CD14-positive monocyte (primary cell): Measurements from ENCODE around the gene MIPOL1. TPM values are rescaled to one million over a fixed set of nuclear protein-coding genes. Genes with fewer than 3 reads are reported as not detected.

Source experiments
- DNase-seq, 3 donors: peaks; one replicate each; pipeline ENCODE4 v3.0.0-alpha.2; 2011 to 2022
- H2AFZ ChIP-seq: 2 replicates; pipeline ENCODE4 v1.6.0; 2012; ENCODE audit warnings: mild to moderate bottlenecking, low read depth, low read length, inconsistent platforms; ENCODE audit not compliant: insufficient read depth, poor library complexity, severe bottlenecking
- H3K27ac ChIP-seq, 2 donors: 1 replicate in 1 of 2; 2 replicates in 1 of 2; pipeline ENCODE4 v1.5.1; 2012 to 2013; ENCODE audit warnings: low read length in 2 of 2, control low read depth in 1 of 2, inconsistent platforms in 1 of 2, low read depth in 1 of 2, mild to moderate bottlenecking in 1 of 2
- H3K27me3 ChIP-seq, 2 donors: one replicate each; pipeline versions ENCODE4 v1.6.0 to v1.6.1; 2011 to 2013; ENCODE audit warnings: low read length in 2 of 2; ENCODE audit not compliant: control insufficient read depth in 2 of 2, insufficient read depth in 2 of 2
- H3K36me3 ChIP-seq, 2 donors: replicated peaks in 1 of 2; 1 replicate in 1 of 2; 2 replicates in 1 of 2; pipeline versions ENCODE4 v1.5.1 to v1.6.1; 2012 to 2013; ENCODE audit warnings: low read length in 2 of 2, control low read depth in 1 of 2, inconsistent platforms in 1 of 2, mild to moderate bottlenecking in 1 of 2; ENCODE audit not compliant: insufficient read depth in 2 of 2, control insufficient read depth in 1 of 2
- H3K4me1 ChIP-seq, 2 donors: 1 replicate in 1 of 2; 2 replicates in 1 of 2; pipeline versions ENCODE4 v1.5.1 to v1.6.1; 2012 to 2013; ENCODE audit warnings: low read length in 2 of 2, control low read depth in 1 of 2, inconsistent platforms in 1 of 2, mild to moderate bottlenecking in 1 of 2, moderate library complexity in 1 of 2; ENCODE audit not compliant: insufficient read depth in 2 of 2, control insufficient read depth in 1 of 2
- H3K4me2 ChIP-seq: replicated peaks from 2 replicates; pipeline ENCODE3; 2012; ENCODE audit warnings: low read length, moderate library complexity, mild to moderate bottlenecking; ENCODE audit not compliant: poor library complexity, severe bottlenecking; ENCODE audit errors: extremely low read depth
- H3K4me3 ChIP-seq, 3 experiments: fragments of 200-600 bp in 1 of 3; sonication (generic) in 1 of 3; replicated peaks in 1 of 3; 1 replicate in 2 of 3; 2 replicates in 1 of 3; pipeline ENCODE4 v1.5.1; 2011 to 2013; ENCODE audit warnings: low read length in 3 of 3, mild to moderate bottlenecking in 3 of 3, control low read depth in 2 of 3, low read depth in 2 of 3, inconsistent platforms in 1 of 3, moderate library complexity in 1 of 3
- H3K79me2 ChIP-seq: 2 replicates; pipeline ENCODE4 v1.6.0; 2012; ENCODE audit warnings: mild to moderate bottlenecking, control low read depth, inconsistent platforms, low read length, moderate library complexity; ENCODE audit not compliant: insufficient read depth
- H3K9ac ChIP-seq: 2 replicates; pipeline ENCODE4 v1.6.0; 2017; ENCODE audit warnings: low read length, mild to moderate bottlenecking; ENCODE audit not compliant: insufficient read depth, poor library complexity, severe bottlenecking
- H3K9me3 ChIP-seq, 2 donors: replicated peaks in 1 of 2; 1 replicate in 1 of 2; 2 replicates in 1 of 2; pipeline versions ENCODE4 v1.5.1 to v1.6.1; 2012 to 2013; ENCODE audit warnings: low read length in 2 of 2, control low read depth in 1 of 2; ENCODE audit not compliant: control insufficient read depth in 1 of 2, insufficient read depth in 1 of 2
- H4K20me1 ChIP-seq: 2 replicates; pipeline ENCODE4 v1.6.0; 2012; ENCODE audit warnings: mild to moderate bottlenecking, low read length, control low read depth, moderate library complexity; ENCODE audit not compliant: insufficient read depth
- H3K27ac Mint-ChIP-seq, 7 donors: one replicate each; pipeline ENCODE4 v1.8.0; 2020; ENCODE audit warnings: mild to moderate bottlenecking in 7 of 7, mixed read lengths in 7 of 7, moderate library complexity in 6 of 7, inconsistent platforms in 2 of 7
- H3K27me3 Mint-ChIP-seq, 3 donors: one replicate each; pipeline ENCODE4 v1.8.0; 2021 to 2022; ENCODE audit warnings: low read depth in 3 of 3, mild to moderate bottlenecking in 3 of 3, mixed read lengths in 3 of 3, moderate library complexity in 3 of 3, inconsistent platforms in 1 of 3
- H3K36me3 Mint-ChIP-seq, 2 donors: one replicate each; pipeline ENCODE4 v1.8.0; 2020; ENCODE audit warnings: mixed read lengths in 2 of 2, inconsistent platforms in 1 of 2, mild to moderate bottlenecking in 1 of 2
- H3K4me1 Mint-ChIP-seq: one replicate; pipeline ENCODE4 v1.8.0; 2020; ENCODE audit warnings: mild to moderate bottlenecking, mixed read lengths
- H3K4me3 Mint-ChIP-seq, 2 donors: one replicate each; pipeline ENCODE4 v1.8.0; 2020; ENCODE audit warnings: mild to moderate bottlenecking in 2 of 2, mixed read lengths in 2 of 2, moderate library complexity in 1 of 2
- H3K9me3 Mint-ChIP-seq, 7 donors: one replicate each; pipeline ENCODE4 v1.8.0; 2020 to 2022; ENCODE audit warnings: mixed read lengths in 7 of 7, mild to moderate bottlenecking in 6 of 7, moderate library complexity in 6 of 7, inconsistent platforms in 2 of 7
- CTCF ChIP-seq: fragments of 200-600 bp; IDR thresholded peaks from one replicate; pipeline ENCODE4 v1.8.0; 2022; ENCODE audit warnings: antibody characterized with exemption, mild to moderate bottlenecking
- WGBS: methylation state at CpG from one replicate; pipeline ENCODE4 v1.1.5; 2013; ENCODE audit warnings: missing lambda C conversion rate; ENCODE audit not compliant: insufficient coverage; 5-methylcytosine and 5-hydroxymethylcytosine counted together
- intact Hi-C, 2 donors: fragments of 100-400 bp; cut with micrococcal nuclease; formaldehyde crosslinking; loops; one replicate each; pipeline versions ENCODE4 v1.15.0 to v1.15.1; 2023
- polyA plus RNA-seq, 3 donors: library from polyadenylated mRNA; depleted of rRNA in 1 of 3; unstranded in 2 of 3; stranded (reverse) in 1 of 3; fragments of 300-500 nt in 2 of 3; fragments of >200 nt in 1 of 3; fragmentation: Illumina TruSeq in 2 of 3; gene quantifications; 1 replicate in 2 of 3; 2 replicates in 1 of 3; pipeline ENCODE4 v1.2.3, GENCODE V29; 2012 to 2021

Gene MIPOL1
- polyA plus RNA-seq, 3 donors, result not detected

GRCh38 chr14:37241198-37241597 is 43.5 kb downstream of the MIPOL1 start:
- Histone ChIP-seq H4K20me1 (no peaks in the 10 kb centered on the region), H3K9me3 (no peaks in the 10 kb centered on the region), H3K9ac (no peak overlapping the region), H2AFZ (no peak overlapping the region), H3K36me3 (no peaks in the 10 kb centered on the region), H3K27ac (no peak overlapping the region), H3K27me3 (no peaks in the 10 kb centered on the region), H3K79me2 (no peaks in the 10 kb centered on the region), H3K4me2 (no peak overlapping the region), H3K4me1 (no peaks in the 10 kb centered on the region), H3K4me3 (no peak overlapping the region)
- no peaks in the 10 kb centered on the region for H3K9me3 Mint-ChIP-seq
- intact Hi-C loops, result no loop called here
- H3K27ac Mint-ChIP-seq, result no peak overlapping the region
- no peak for DNase-seq
- 100% methylated on average over 1 of the region's 4 CpGs for WGBS
- no peak for TF ChIP-seq CTCF
- H3K36me3 Mint-ChIP-seq, result no peaks in the 10 kb centered on the region
- H3K4me3 Mint-ChIP-seq, result no peak overlapping the region
- peaks cover 0 to 2% (median 1%) of the 10 kb centered on the region in 3 donors for H3K27me3 Mint-ChIP-seq
- H3K4me1 Mint-ChIP-seq, result no peaks in the 10 kb centered on the region

GRCh38 chr14:37246427-37246829 is 48.7 kb downstream of the MIPOL1 start:
- H3K36me3 Mint-ChIP-seq, result no peaks in the 10 kb centered on the region
- Histone ChIP-seq H3K36me3 (no peaks in the 10 kb centered on the region), H3K27me3 (peaks cover 0 to 2% of the 10 kb centered on the region in 2 donors), H3K9me3 (no peaks in the 10 kb centered on the region), H3K27ac (no peak overlapping the region), H2AFZ (no peak overlapping the region), H4K20me1 (no peaks in the 10 kb centered on the region), H3K4me1 (no peaks in the 10 kb centered on the region), H3K4me3 (no peak overlapping the region), H3K79me2 (no peaks in the 10 kb centered on the region), H3K9ac (no peak overlapping the region), H3K4me2 (no peak overlapping the region)
- DNase-seq, result peak in 1 of 3 donors; percentile 12
- no peaks in the 10 kb centered on the region for H3K4me1 Mint-ChIP-seq
- intact Hi-C loops, result no loop called here
- H3K4me3 Mint-ChIP-seq, result no peak overlapping the region
- peak; percentile 82 for TF ChIP-seq CTCF
- H3K27ac Mint-ChIP-seq, result no peak overlapping the region
- no peaks in the 10 kb centered on the region for H3K9me3 Mint-ChIP-seq
- H3K27me3 Mint-ChIP-seq, result no peaks in the 10 kb centered on the region
